Vagina (tissue), 2 donors: ENCODE data around the gene COL18A1.

Experiments
- CTCF ChIP-seq, 3 experiments: fragments of 450-650 bp in 2 of 3; fragments of 200-600 bp in 1 of 3; sonication (generic) in 1 of 3; IDR thresholded peaks; one replicate each; pipeline ENCODE4 v1.5.1; 2017 to 2019; ENCODE audit warnings: antibody characterized with exemption in 3 of 3, mild to moderate bottlenecking in 2 of 3, moderate library complexity in 2 of 3
- POLR2A ChIP-seq, 2 donors: fragments of 450-650 bp; IDR thresholded peaks; one replicate each; pipeline ENCODE4 v1.6.1; 2017; ENCODE audit warnings: antibody characterized with exemption in 2 of 2, mild to moderate bottlenecking in 2 of 2, moderate library complexity in 2 of 2
- POLR2AphosphoS5 ChIP-seq, 2 donors: sonication (generic); formaldehyde crosslinking; IDR thresholded peaks; one replicate each; pipeline ENCODE4 v1.9.0; 2017; ENCODE audit warnings: antibody characterized with exemption in 2 of 2, mild to moderate bottlenecking in 2 of 2, low read depth in 1 of 2; ENCODE audit not compliant: insufficient read depth in 1 of 2

DNA sequence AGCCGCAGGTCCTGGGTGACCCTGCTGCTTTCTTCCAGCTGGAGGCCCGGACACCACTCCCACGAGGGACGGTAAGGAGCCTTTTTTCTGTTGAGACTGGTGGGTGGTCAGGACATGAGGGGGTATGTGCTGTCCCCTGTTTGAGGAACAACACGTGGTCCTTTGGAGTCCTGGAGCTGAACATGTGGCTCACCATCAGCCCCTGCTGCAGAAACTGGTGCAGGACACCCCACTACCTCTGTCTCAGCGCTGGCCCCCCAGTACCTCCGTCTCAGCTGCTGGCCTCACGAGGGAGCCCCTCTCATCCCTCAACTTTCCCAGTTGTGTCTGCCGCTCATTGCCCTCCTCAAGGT lies 102.5 kb downstream of the COL18A1 start:
- TF ChIP-seq POLR2A (IDR thresholded peaks at IDR 0.05) (no peak), POLR2AphosphoS5 (IDR thresholded peaks at IDR 0.05; ENCODE audit: insufficient read depth in 1 of 2, low read depth in 1 of 2) (no peak), CTCF (IDR thresholded peaks at IDR 0.05) (no peak)
